Measurements from ENCODE around the gene RMND1. TPM values are rescaled to one million over a fixed set of nuclear protein-coding genes. Genes with fewer than 3 reads are reported as not detected.

The RMND1 gene
- polyA plus RNA-seq, 3 donors: 5.7 to 6.7 (median 6.6) TPM

GRCh38 chr6:151359486-151359885 lies 92.4 kb downstream of the RMND1 start:
- no peak overlapping the region for H3K4me3 Mint-ChIP-seq

GRCh38 chr6:151358475-151358874 lies 93.5 kb downstream of the RMND1 start:
- H3K79me2 ChIP-seq (ENCODE audit: insufficient read depth, low read length): no peaks in the 10 kb centered on the region
- no peak overlapping the region for H3K9ac ChIP-seq (ENCODE audit: insufficient read depth, low read length, poor library complexity, severe bottlenecking)
- H3K9me3 ChIP-seq (replicated peaks in 1 of 2; ENCODE audit: control insufficient read depth in 1 of 2, insufficient read depth in 1 of 2, low read length in 2 of 2): no peaks in the 10 kb centered on the region
- intact Hi-C loops (cut with micrococcal nuclease): no loop called here
- Mint-ChIP-seq H3K4me1 (peaks cover 4% of the 10 kb centered on the region), H3K4me3 (no peak overlapping the region), H3K27ac (no peak overlapping the region), H3K36me3 (peaks cover 27 to 33% of the 10 kb centered on the region in 2 donors), H3K27me3 (ENCODE audit: low read depth in 3 of 3) (no peaks in the 10 kb centered on the region), H3K9me3 (peaks cover 0 to 1% (median 0%) of the 10 kb centered on the region in 7 donors)
- no peaks in the 10 kb centered on the region for H3K27me3 ChIP-seq (ENCODE audit: control insufficient read depth in 2 of 2, insufficient read depth in 2 of 2, low read length in 2 of 2)
- H3K36me3 ChIP-seq (replicated peaks in 1 of 2; ENCODE audit: control insufficient read depth in 1 of 2, insufficient read depth in 2 of 2, low read length in 2 of 2): peaks cover 12 to 29% of the 10 kb centered on the region in 2 donors
- no peak overlapping the region for H3K4me3 ChIP-seq (replicated peaks in 1 of 3; ENCODE audit: low read depth in 2 of 3, low read length in 3 of 3)
- DNase-seq: no peak
- H3K4me2 ChIP-seq (replicated peaks; ENCODE audit: extremely low read depth, low read length, poor library complexity, severe bottlenecking): no peak overlapping the region
- WGBS (ENCODE audit: insufficient coverage): no CpG with 5 or more reads among the region's 3 CpGs
- H2AFZ ChIP-seq (ENCODE audit: insufficient read depth, low read depth, low read length, poor library complexity, severe bottlenecking): no peak overlapping the region
- H4K20me1 ChIP-seq (ENCODE audit: insufficient read depth, low read length): no peaks in the 10 kb centered on the region
- H3K4me1 ChIP-seq (ENCODE audit: control insufficient read depth in 1 of 2, insufficient read depth in 2 of 2, low read length in 2 of 2): no peaks in the 10 kb centered on the region
- TF ChIP-seq CTCF (IDR thresholded peaks at IDR 0.05): no peak
- no peak overlapping the region for H3K27ac ChIP-seq (ENCODE audit: low read depth in 1 of 2, low read length in 2 of 2)

More at GRCh38 chr6:151359486-151359885, 92.4 kb downstream of the RMND1 start:
- H3K9ac ChIP-seq (ENCODE audit: insufficient read depth, low read length, poor library complexity, severe bottlenecking): no peak overlapping the region
- no peaks in the 10 kb centered on the region for H4K20me1 ChIP-seq (ENCODE audit: insufficient read depth, low read length)
- H3K4me2 ChIP-seq (replicated peaks; ENCODE audit: extremely low read depth, low read length, poor library complexity, severe bottlenecking): no peak overlapping the region
- DNase-seq: no peak
- Mint-ChIP-seq H3K4me1 (peaks cover 4% of the 10 kb centered on the region), H3K9me3 (peaks cover 0 to 1% (median 0%) of the 10 kb centered on the region in 7 donors), H3K27ac (peak overlapping the region in 1 of 7 donors; percentile 23), H3K27me3 (ENCODE audit: low read depth in 3 of 3) (no peaks in the 10 kb centered on the region), H3K36me3 (peaks cover 30 to 41% of the 10 kb centered on the region in 2 donors)
- no peak overlapping the region for H3K4me3 ChIP-seq (replicated peaks in 1 of 3; ENCODE audit: low read depth in 2 of 3, low read length in 3 of 3)
- 90% methylated on average over 4 of the region's 5 CpGs for WGBS (ENCODE audit: insufficient coverage)
- no peak overlapping the region for H3K27ac ChIP-seq (ENCODE audit: low read depth in 1 of 2, low read length in 2 of 2)
- no peak for TF ChIP-seq CTCF (IDR thresholded peaks at IDR 0.05)
- H3K4me1 ChIP-seq (ENCODE audit: control insufficient read depth in 1 of 2, insufficient read depth in 2 of 2, low read length in 2 of 2): no peaks in the 10 kb centered on the region
- no peaks in the 10 kb centered on the region for H3K79me2 ChIP-seq (ENCODE audit: insufficient read depth, low read length)
- no peaks in the 10 kb centered on the region for H3K9me3 ChIP-seq (replicated peaks in 1 of 2; ENCODE audit: control insufficient read depth in 1 of 2, insufficient read depth in 1 of 2, low read length in 2 of 2)
- H2AFZ ChIP-seq (ENCODE audit: insufficient read depth, low read depth, low read length, poor library complexity, severe bottlenecking): no peak overlapping the region
- H3K27me3 ChIP-seq (ENCODE audit: control insufficient read depth in 2 of 2, insufficient read depth in 2 of 2, low read length in 2 of 2): no peaks in the 10 kb centered on the region
- intact Hi-C loops (cut with micrococcal nuclease): no loop called here
- H3K36me3 ChIP-seq (replicated peaks in 1 of 2; ENCODE audit: control insufficient read depth in 1 of 2, insufficient read depth in 2 of 2, low read length in 2 of 2): peaks cover 16 to 35% of the 10 kb centered on the region in 2 donors
